GM19193 (cell line): ENCODE measurements around the gene DCHS1.

Source experiments
- POLR2A ChIP-seq: IDR thresholded peaks from 4 replicates; pipeline ENCODE4 v1.6.1; 2011; ENCODE audit not compliant: insufficient read depth, insufficient read length; ENCODE audit errors: extremely low read depth

Gene DCHS1

DNA sequence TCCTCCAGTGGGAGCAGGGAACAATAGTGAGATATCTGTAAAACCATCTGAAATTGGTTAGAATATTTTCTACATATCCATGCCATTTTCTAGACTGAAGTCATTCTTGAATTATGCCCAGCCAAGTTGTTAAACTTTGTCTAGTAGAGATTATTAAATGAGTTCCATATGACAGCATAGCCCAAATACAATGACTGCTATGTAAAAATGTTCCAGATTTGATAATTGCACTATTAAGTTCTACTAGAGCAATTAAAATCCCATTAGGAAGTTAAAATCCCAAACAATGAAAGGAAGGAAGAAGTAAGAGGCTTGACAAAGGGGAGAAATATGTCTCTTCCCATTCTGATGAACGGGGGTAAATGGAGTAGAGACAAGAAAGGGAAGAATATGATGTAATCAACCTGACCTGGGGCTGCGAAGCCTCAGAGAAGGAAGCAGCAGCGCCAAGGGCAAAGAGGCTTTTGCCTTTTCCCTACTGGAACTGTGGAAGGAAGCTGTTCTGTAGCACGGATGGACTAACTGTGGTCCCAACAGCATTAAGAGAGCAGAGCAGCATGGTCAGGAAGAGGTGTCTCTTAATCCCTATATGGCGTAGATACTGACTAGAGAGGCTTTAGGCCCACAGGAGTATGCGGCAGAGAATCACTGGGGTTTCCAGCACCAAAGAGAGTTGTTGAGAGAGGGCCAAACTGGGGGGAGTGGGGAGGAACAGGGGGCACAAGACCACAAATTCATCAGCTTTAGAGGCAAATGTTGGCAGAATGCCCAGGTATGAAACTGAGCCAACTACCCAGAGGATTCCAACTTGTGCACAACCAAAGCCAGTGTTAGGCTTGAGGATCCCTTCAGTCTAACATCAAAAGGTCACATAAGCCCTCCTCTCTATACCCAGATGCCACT lies 78.9 kb downstream of the DCHS1 start:
- no peak for TF ChIP-seq POLR2A

DNA sequence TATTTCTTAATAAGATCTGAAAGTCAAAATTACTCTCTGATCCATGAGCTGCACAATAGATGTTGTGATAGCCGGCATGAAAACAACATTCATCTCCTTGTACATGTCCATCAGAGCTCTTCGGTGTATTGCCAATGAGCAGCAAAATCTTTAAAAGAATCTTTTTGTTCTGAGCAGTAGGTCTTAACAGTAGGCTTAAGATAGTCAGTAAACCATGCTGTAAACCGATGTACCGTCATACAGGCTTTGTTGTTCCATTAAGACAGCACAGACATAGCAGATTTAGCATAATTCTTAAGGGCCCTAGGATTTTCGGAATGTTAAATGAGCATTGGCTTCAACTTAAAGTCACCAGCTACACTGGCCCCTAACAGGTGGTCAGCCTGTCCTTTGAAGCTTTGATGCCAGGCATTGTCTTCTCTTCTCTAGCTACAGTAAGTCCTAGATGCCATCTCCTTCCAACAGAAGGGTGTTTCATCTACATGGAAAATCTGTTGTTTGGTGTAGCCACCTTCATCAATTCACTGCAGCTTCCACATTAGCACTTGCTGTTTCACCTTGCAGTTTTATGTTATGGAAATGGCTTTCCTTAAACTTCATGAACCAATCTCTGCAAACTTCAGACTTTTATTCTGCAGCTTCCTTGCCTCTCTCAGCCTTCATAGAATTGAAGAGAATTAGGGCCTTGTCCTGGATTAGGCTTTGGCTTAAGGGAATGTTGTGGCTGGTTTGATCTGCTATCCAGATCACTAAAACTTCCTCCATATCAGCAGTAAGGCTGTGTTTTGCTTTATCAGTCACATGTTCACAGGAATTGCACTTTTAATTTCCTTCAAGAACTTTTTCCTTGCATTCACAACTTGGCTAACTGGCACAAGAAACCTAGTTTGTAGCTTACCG lies 80.5 kb downstream of the DCHS1 start:
- no peak for TF ChIP-seq POLR2A

DNA sequence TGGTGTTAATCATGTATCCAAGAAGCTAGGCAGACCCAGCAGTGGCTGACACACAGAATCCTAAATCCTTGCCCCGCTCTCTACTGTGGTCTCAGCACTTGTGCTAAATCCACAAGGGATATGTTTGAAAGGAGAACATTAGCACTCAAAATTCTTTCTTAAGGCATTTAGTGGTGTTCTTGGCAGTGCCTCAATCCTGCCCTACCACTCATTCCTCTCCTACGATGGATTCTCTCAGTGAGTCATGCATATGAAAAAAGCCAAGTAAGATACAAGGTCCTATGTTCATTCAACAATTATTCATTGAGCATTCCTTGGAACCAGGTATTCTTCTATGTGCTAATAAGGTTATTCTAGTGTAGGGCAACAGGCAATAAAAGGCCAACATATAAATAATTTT lies 83.4 kb downstream of the DCHS1 start:
- no peak for TF ChIP-seq POLR2A

DNA sequence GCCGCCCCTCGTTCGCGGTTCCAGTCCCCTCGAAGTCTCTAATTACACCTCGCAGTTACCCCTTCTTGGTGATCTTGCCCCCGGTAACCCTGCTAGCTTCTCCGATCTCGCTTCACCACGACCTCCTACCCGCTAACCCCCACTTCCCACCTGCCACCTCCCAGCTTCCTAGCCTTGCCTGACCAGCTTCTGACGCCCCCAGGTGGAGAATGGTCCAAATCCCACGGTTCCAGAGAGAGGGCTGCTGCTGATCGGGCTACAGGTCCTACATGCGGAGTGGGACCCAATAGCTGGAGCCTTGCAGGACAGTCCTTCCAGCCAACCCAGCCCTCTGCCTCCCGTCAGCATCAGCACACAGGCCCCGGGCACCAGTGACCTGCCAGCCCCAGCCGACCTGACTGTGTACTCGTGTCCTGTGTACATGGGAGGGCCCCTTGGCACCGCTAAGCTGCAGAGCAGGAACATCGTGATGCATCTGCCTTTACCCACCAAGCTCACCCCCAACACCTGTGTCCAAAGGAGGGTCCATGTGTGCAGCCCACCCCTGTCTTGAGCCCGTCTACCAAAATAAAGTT lies 84.1 kb downstream of the DCHS1 start:
- TF ChIP-seq POLR2A = no peak
